ENCODE results near the gene FLT3.
"Not testable (repeated sequence)": the region's sequence is repeated elsewhere in the genome, so short reads cannot be mapped to it uniquely, and the experiment has no call there.

The FLT3 gene

GRCh38 chr13:28099396-28100149 lies 803 bp downstream of the FLT3 start:
- H3K4me3 ChIP-seq (ENCODE audit: low read depth, low read length): peak overlapping the region; percentile 47
- TF ChIP-seq, protein P1, sequence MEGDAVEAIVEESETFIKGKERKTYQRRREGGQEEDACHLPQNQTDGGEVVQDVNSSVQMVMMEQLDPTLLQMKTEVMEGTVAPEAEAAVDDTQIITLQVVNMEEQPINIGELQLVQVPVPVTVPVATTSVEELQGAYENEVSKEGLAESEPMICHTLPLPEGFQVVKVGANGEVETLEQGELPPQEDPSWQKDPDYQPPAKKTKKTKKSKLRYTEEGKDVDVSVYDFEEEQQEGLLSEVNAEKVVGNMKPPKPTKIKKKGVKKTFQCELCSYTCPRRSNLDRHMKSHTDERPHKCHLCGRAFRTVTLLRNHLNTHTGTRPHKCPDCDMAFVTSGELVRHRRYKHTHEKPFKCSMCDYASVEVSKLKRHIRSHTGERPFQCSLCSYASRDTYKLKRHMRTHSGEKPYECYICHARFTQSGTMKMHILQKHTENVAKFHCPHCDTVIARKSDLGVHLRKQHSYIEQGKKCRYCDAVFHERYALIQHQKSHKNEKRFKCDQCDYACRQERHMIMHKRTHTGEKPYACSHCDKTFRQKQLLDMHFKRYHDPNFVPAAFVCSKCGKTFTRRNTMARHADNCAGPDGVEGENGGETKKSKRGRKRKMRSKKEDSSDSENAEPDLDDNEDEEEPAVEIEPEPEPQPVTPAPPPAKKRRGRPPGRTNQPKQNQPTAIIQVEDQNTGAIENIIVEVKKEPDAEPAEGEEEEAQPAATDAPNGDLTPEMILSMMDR (IDR thresholded peaks at IDR 0.05; ENCODE audit: borderline replicate concordance, insufficient read depth, low read depth, low read length): no peak

DNA sequence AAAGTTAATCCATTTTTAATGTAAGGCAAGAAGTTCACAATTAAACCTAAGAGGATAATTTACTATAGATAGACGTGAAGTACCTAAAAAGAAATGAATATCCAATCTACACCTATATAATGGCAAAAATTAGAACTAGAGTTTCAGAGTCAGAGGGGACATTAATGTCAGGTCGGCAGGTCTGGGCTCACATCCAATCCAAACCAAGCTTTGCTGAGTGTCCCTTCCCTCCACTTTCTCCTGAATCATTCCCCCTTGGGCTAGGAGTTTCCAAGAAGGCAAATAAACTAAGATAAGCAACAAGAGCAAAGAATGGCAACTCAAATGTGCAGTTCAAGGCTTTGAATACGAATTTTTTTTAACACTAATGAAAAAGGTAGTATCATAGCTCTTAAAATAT lies 2.9 kb downstream of the FLT3 start:
- TF ChIP-seq, protein P1 (IDR thresholded peaks at IDR 0.05; ENCODE audit: borderline replicate concordance, insufficient read depth, low read depth, low read length): no peak
- no peak overlapping the region for H3K4me3 ChIP-seq (ENCODE audit: low read depth, low read length)

GRCh38 chr13:28094306-28094705 lies 6.1 kb downstream of the FLT3 start:
- H3K4me3 ChIP-seq (ENCODE audit: low read depth, low read length): no peak overlapping the region
- TF ChIP-seq, protein P1 (IDR thresholded peaks at IDR 0.05; ENCODE audit: borderline replicate concordance, insufficient read depth, low read depth, low read length): no peak

GRCh38 chr13:28093881-28094280 lies 6.5 kb downstream of the FLT3 start:
- H3K4me3 ChIP-seq (ENCODE audit: low read depth, low read length): no peak overlapping the region
- TF ChIP-seq, protein P1 (IDR thresholded peaks at IDR 0.05; ENCODE audit: borderline replicate concordance, insufficient read depth, low read depth, low read length): no peak

DNA sequence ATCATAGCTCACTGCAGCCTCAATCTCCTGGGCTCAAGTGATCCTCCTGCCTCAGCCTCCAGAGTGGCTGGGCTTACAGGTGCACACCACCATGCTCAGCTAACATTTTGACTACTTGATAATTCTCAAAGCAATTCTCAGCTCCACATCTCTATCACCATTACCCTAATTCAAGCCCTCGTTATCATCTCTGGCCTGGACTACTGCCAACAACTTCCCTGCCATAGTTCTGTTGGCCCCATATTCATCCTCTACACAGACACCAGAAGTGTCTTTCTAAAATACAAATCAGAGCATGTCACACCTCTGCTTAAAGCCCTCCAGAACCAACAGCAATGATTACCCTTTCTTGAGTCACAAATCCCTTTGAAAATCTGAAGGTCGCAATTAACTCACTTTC lies 7.9 kb downstream of the FLT3 start:
- no peak overlapping the region for H3K4me3 ChIP-seq (ENCODE audit: low read depth, low read length)

DNA sequence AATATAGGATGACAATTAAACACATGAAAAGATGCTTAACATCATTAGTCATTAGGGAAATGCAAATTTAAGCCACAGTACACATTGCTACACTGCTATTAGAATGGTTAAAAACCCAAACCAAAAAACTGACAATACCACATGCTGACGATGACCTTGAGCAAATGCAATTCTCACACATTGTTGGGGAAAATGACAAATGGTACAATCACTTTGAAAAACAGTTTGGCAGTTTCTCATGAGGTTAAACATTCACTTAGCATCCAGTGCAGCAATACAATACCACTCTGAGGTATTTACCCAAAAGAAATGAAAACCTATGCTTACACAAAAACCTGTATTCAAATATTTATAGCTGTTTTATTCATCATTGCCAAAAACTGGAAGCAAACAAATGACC lies 11.3 kb downstream of the FLT3 start:
- TF ChIP-seq, protein P1 (IDR thresholded peaks at IDR 0.05; ENCODE audit: borderline replicate concordance, insufficient read depth, low read depth, low read length): no peak
- no peak overlapping the region for H3K4me3 ChIP-seq (ENCODE audit: low read depth, low read length)

More for the DNA sequence above, 7.9 kb downstream of the FLT3 start:
- TF ChIP-seq, protein P1 (IDR thresholded peaks at IDR 0.05; ENCODE audit: borderline replicate concordance, insufficient read depth, low read depth, low read length): no peak

DNA sequence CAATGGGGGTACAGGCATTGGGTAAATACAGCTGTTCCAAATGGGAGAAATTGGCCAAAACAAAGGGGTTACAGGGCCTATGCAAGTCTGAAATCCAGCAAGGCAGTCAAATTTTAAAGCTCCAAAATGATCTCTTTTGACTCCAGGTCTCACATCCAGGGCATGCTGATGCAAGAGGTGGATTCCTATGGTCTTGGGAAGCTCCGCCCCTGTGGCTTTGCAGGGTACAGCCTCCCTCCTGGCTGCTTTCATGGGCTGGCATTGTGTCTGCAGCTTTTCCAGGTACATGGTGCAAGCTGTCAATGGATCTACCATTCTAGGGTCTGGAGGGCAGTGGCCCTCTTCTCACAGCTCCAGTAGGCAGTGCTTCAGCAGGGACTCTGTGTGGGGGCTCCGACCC lies 22.6 kb downstream of the FLT3 start:
- H3K4me3 ChIP-seq (ENCODE audit: low read depth, low read length): not testable (repeated sequence)

Data from GM12875 (cell line).